ENCODE data around the gene SFT2D3.
A peak's percentile ranks its signal among the peaks of the same experiment; 100 is the strongest.

SFT2D3 gene

GRCh38 chr2:127701193-127701650, at the start of gene SFT2D3:
Gene SFT2D3 (plus strand): TSS chr2:127701497. CDS start chr2:127701529, 32 bp downstream.
- DNase-seq = peak; percentile 77

- DNase-seq = no peak
These were observed 49.2 kb upstream of the SFT2D3 start for GRCh38 chr2:127651971-127652550.

GRCh38 chr2:127652786-127653357, 48.4 kb upstream of the SFT2D3 start:
- DNase-seq = no peak

GRCh38 chr2:127653421-127654083, 47.7 kb upstream of the SFT2D3 start:
- DNase-seq = no peak

- DNase-seq = no peak
These were observed 47.0 kb upstream of the SFT2D3 start for GRCh38 chr2:127654084-127654837.

GRCh38 chr2:127654838-127655175, 46.5 kb upstream of the SFT2D3 start:
- no peak for DNase-seq

GRCh38 chr2:127655209-127656073, 45.9 kb upstream of the SFT2D3 start:
- DNase-seq = no peak

GRCh38 chr2:127656569-127657231, 44.6 kb upstream of the SFT2D3 start:
- DNase-seq = no peak

GRCh38 chr2:127657232-127657595, 44.1 kb upstream of the SFT2D3 start:
- no peak for DNase-seq

GRCh38 chr2:127658146-127658545, 43.2 kb upstream of the SFT2D3 start:
- no peak for DNase-seq

- no peak for DNase-seq
These were observed 42.5 kb upstream of the SFT2D3 start for GRCh38 chr2:127658641-127659407.

- no peak for DNase-seq
These were observed 41.6 kb upstream of the SFT2D3 start for GRCh38 chr2:127659408-127660290.

GRCh38 chr2:127660291-127660578, 41.1 kb upstream of the SFT2D3 start:
- DNase-seq = no peak

GRCh38 chr2:127661072-127661649, 40.1 kb upstream of the SFT2D3 start:
- DNase-seq = no peak

- DNase-seq = no peak
These were observed 39.3 kb upstream of the SFT2D3 start for GRCh38 chr2:127661949-127662510.

- DNase-seq = no peak
These were observed 38.2 kb upstream of the SFT2D3 start for GRCh38 chr2:127662937-127663565.

- DNase-seq = no peak
These were observed 37.7 kb upstream of the SFT2D3 start for GRCh38 chr2:127663566-127664064.

- DNase-seq = no peak
These were observed 37.0 kb upstream of the SFT2D3 start for GRCh38 chr2:127664065-127664894.

Data from T1000 (cell line).